Activated CD8-positive, alpha-beta memory T cell treated with anti-CD3 and anti-CD28 coated beads for 4 hours (primary cell): ENCODE data around the gene ITGA4.

ENCODE experiments used
- DNase-seq, 2 donors: peaks; one replicate each; pipeline ENCODE4 v3.0.0-alpha.2; 2020; ENCODE audit warnings: low read depth in 2 of 2

ITGA4 gene

DNA sequence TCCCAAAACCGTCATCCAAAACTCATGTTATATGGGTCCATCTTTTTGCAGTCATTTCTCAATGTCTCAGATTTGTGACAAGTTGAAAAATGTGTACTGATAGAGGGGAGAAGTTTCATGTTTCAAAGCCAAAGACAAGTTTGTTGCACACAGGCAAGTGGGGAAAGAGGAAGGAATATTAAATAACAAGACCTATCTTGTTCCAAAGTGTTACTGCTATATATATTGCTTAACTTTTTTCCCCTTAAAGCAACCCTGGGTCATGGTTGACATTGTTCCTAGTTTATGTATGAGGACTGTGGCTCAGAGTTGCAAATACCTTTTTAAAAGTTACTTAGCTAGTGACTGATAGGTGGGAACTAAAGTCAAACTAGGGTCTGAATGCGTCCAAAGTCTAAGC is 1.7 kb downstream of the ITGA4 start:
- DNase-seq, result no peak

DNA sequence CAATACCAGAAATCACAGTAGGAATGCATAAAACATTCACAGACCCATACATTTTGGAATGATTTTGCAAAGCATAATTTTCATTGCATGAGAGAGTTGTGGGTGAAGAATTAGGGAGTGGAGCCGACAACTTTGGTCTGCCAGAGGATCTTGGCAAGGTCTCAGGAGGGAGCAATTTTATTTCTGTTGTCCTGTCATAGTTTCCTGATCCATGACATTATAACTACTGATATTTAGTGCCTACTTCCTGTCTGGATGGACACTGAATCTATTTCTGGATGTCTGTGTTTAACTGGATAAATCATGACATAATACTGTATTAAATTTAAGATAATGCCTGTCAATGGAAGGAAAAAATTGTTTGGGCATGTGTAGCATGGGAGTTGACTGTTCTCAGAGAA is 2.4 kb downstream of the ITGA4 start:
- DNase-seq, result no peak

DNA sequence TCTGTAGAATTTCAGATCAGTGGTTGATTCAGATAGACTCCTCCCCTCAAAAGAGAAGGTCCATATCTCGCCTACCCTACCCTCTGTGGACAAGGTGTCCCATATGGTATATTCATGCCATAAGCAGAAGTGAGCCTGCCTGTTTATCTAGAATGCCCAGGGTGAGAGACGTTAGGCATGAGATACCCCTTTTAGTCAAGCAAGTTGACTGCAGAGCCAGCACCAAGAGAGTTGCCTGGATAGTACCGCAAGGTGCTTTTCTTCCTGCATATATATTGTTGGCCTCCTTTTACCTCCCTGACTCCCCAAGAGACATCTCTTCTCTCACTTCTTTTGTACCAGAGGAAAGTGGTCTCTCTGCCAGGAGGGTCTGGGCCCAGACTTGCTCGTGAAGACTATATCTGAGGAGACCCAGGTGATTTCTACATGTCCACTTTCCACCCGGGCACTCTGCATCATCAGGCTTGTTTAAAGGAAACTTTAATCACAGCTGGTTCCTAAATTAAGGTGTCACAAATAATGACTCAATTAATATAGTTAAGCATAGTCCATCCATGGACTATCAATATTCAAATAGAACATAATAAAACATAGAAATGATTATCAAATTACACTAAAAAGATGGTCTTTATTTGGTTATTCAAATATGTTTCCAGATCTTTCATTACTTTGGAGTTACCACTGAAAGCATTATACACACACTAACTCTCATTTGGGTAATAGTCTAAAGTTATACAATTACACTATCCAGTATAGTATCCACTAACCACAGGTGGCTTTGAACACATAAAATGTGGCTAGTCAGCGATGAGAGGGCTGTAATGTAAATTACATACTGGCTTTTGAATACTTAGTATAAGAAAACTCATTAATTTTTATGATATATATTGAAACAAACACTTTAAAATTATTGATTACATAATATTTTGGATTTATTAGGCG is 4.1 kb downstream of the ITGA4 start:
- DNase-seq, result no peak

DNA sequence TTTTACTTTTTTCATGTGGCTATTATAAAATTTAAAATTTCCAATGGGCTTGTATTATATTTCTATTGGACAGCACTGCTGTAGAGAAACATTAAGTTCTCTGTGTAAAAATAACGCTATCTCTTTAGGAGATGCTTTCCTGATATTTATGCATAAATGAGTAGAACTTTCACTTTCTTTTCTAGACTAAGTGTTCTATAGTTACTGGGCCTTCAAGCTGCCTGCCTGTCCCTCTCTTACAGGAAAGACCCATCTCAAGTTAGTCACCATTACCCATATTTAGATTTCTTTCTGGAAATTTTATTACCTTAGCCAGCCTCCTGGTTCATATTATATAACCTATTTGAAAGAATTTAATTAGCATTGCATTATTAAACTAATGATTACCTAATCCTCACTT is 4.8 kb downstream of the ITGA4 start:
- no peak for DNase-seq

DNA sequence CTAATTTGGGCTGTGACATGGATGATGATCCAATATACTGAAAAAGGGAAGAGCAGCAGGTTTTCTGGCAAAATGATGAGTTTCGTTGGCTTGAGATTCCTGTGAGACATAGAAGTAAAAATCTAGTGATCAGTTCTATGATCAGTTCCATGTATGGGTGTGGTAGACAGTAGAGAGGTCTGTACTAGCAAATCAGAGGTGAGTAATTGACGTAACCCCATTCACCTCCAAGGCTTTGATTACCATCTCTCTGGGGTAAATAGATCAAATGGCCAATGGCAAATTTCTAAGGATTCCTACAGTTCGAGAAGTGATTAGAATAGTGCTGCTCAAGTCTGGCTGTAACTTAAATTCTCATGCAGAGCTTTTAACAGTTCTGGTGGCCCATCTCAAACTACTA is 6.4 kb downstream of the ITGA4 start:
- DNase-seq, result no peak

GRCh38 chr2:181464966-181465365 is 7.8 kb downstream of the ITGA4 start:
- DNase-seq, result no peak

GRCh38 chr2:181465676-181466375 is 8.6 kb downstream of the ITGA4 start:
- DNase-seq, result no peak

DNA sequence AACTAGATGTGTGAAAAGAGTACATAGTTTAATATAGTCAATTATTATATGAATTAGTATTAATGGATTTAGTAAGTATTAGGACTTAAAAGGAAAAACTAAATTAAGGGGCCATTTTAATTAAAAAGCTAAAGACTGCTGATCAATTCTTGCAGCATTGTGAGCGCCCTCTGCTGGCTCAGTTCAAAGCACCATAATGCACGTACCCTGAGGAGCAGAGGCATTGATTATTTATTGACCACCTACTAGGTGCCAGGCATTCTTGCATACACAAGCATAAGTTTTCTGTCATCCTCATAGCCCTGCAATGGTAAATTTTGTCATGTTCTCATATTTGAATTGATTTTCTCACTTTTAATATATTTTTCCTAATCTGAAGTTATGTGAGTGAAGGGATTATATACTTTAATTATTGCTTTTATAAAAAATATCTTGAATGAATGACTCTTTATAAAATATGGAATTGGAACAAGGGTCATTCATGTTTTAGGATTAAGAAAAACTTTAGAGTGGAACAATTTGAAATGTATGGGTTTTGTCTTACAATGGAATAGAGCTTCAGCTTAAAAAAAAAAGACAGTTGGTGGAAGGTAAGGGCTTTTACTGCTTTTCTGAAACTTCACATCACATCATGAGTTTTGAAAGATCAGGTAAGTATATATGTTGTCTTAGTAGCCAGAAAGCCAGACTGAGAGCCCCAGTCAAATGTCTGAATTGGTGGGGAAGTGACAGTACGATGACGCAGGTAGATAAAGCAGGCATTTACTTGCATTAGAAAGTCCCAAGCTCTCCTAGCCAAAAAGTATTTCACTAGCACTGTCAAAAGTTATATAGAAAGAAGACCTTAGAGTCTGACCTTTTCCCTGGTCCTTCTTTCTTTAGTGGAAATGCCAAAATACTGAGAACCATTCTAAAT is 9.7 kb downstream of the ITGA4 start:
- peak; percentile 54 to 57 for DNase-seq

DNA sequence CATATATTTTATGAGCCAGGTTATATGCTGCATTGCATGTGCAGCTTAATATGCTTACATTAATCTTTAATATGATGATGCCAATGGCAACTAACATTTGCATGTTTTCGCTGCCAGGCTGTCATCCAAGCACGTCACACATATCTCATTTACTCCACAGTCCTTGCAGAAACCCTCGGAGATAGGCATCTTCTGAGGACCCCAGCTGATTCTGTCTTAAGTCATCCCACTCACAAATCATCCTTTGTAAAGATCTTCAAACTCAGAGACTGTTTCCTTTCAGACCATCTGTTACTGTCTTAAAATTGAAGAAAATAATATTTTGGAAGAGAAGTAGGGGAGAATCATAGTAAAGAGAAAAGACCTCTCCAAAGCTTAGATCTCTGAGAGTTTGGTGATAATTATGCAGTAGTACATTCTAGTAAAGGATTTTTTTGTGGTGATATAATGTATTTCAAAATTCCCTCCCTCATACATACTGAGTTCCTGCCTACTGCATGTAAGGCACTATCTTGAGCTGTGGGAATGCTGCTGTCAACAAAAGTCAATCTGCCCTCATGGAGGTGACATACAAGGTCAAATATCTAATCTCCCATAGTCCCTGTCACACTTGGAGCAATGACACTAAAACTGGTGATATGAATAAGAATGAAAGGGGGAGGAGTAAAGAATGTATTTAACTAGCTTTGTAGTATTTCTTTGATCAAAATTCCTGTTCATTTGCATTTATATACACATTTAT is 11.0 kb downstream of the ITGA4 start:
- DNase-seq, result no peak

GRCh38 chr2:181468811-181469210 is 11.6 kb downstream of the ITGA4 start:
- DNase-seq, result no peak

- no peak for DNase-seq
These were observed 14.0 kb downstream of the ITGA4 start for GRCh38 chr2:181471226-181471625.

GRCh38 chr2:181471783-181472182 is 14.6 kb downstream of the ITGA4 start:
- no peak for DNase-seq

GRCh38 chr2:181472990-181473389 is 15.8 kb downstream of the ITGA4 start:
- DNase-seq, result no peak

DNA sequence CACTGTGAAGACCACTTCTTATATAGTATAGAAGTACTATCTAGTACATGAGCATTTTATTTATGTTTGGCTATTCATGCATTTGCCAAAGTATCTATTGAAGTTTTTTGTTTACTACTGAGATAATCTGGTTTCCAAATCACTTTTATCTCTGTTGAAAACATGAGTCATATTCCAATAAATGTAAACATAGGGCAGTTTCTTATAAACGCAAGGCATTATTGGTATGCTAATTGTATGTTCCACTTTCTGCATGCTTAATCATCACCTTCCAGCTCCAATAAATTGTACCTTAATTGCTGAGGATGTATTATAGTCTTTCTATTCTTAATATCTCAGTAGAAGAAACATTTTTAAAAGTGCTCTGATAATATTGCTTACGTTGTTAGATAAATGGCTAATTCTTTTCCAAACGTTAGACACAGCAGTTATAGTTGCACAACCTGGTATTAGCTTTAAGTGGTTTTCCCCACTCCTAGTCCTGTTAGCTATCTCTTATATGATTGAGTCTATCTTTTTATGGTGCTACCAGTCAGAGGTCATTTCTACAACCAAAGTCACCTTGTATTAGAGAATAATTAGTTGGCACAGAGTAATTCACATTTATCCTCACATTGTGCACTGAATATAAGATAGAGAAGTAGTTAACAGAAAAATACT is 17.2 kb downstream of the ITGA4 start:
- no peak for DNase-seq

DNA sequence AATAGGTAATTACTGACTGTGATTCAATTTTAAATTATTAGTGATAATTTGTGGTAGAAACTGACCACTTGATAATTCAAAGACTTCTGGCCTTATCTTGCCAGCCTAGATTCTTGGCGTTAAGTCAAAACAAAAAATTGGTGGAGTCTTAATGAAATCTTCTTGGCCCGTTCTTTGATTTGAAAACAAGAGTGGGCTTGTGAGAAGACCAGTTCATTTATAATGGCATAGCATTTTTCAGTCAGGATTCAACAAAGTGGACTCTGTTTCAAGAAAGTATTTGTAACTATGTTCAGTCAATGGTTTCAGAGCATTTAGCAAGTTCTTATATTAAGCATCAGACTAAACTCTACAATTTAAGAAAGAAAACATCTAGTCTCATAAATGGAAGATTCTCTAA is 26.0 kb downstream of the ITGA4 start:
- no peak for DNase-seq

- no peak for DNase-seq
These were observed 26.7 kb downstream of the ITGA4 start for GRCh38 chr2:181483876-181484275.

- no peak for DNase-seq
These were observed 27.9 kb downstream of the ITGA4 start for GRCh38 chr2:181484851-181485637.

GRCh38 chr2:181485638-181485946 is 28.4 kb downstream of the ITGA4 start:
- DNase-seq, result no peak

- no peak for DNase-seq
These were observed 42.0 kb downstream of the ITGA4 start for GRCh38 chr2:181499231-181499630.

DNA sequence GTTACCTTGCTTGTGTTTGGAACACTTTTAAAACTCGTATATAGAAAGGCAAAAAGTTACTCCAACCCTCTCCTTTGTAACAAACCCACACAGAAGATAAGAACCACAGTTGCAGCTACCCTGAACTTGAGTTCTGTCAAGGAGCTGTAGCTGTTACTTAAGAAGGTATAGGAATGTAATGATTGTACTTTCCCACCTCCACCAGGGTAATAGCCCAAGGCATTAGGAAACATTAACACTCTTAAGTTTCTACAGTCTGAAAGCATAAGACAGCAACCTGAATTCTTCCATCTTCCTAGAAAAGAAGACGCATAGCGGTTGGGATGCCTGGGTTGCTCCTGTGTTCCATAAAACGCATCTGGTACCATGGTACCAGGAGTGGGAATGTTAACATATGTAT is 43.0 kb downstream of the ITGA4 start:
- DNase-seq, result no peak
